Vagina (tissue), 2 donors: ENCODE measurements around the gene ZNF76. TPM values are rescaled to one million over a fixed set of nuclear protein-coding genes. Genes with fewer than 3 reads are reported as not detected.

Source experiments
- DNase-seq, 2 donors: peaks; one replicate each; pipeline ENCODE4 v3.0.0-alpha.2; 2017; ENCODE audit errors: extremely low spot score in 2 of 2
- H3K27ac ChIP-seq: fragments of 200-600 bp; sonication (generic); one replicate; pipeline ENCODE4 v1.5.1; 2019
- H3K27me3 ChIP-seq: fragments of 200-600 bp; sonication (generic); one replicate; pipeline ENCODE4 v1.5.1; 2019
- H3K36me3 ChIP-seq, 2 donors: fragments of 200-600 bp; sonication (generic); one replicate each; pipeline ENCODE4 v1.5.1; 2017 to 2019
- H3K4me1 ChIP-seq: fragments of 200-600 bp; sonication (generic); one replicate; pipeline ENCODE4 v1.5.1; 2019
- H3K4me3 ChIP-seq, 2 donors: fragments of 200-600 bp; sonication (generic); 1 replicate in 1 of 2; 2 replicates in 1 of 2; pipeline ENCODE4 v1.5.1; 2016 to 2019
- H3K9me3 ChIP-seq: fragments of 200-600 bp; sonication (generic); one replicate; pipeline ENCODE4 v1.5.1; 2019
- POLR2A ChIP-seq, 2 donors: fragments of 450-650 bp; IDR thresholded peaks; one replicate each; pipeline ENCODE4 v1.6.1; 2017; ENCODE audit warnings: antibody characterized with exemption in 2 of 2, mild to moderate bottlenecking in 2 of 2, moderate library complexity in 2 of 2
- POLR2AphosphoS5 ChIP-seq, 2 donors: sonication (generic); formaldehyde crosslinking; IDR thresholded peaks; one replicate each; pipeline ENCODE4 v1.9.0; 2017; ENCODE audit warnings: antibody characterized with exemption in 2 of 2, mild to moderate bottlenecking in 2 of 2, low read depth in 1 of 2; ENCODE audit not compliant: insufficient read depth in 1 of 2
- intact Hi-C: fragments of 100-400 bp; cut with DNase I; formaldehyde crosslinking; loops from one replicate; pipeline ENCODE4 v1.15.1; 2023
- total RNA-seq: library from RNA; depleted of rRNA; stranded (reverse); fragments of >200 nt; gene quantifications from one replicate; pipeline ENCODE4 v1.2.3, GENCODE V29; 2016
- TF ChIP-seq, protein P1 (sequence below), 3 experiments: fragments of 450-650 bp in 2 of 3; fragments of 200-600 bp in 1 of 3; sonication (generic) in 1 of 3; IDR thresholded peaks; one replicate each; pipeline ENCODE4 v1.5.1; 2017 to 2019; ENCODE audit warnings: antibody characterized with exemption in 3 of 3, mild to moderate bottlenecking in 2 of 3, moderate library complexity in 2 of 3

Gene ZNF76
- total RNA-seq, 1 donor from 2014 or later = 39.0 TPM

DNA sequence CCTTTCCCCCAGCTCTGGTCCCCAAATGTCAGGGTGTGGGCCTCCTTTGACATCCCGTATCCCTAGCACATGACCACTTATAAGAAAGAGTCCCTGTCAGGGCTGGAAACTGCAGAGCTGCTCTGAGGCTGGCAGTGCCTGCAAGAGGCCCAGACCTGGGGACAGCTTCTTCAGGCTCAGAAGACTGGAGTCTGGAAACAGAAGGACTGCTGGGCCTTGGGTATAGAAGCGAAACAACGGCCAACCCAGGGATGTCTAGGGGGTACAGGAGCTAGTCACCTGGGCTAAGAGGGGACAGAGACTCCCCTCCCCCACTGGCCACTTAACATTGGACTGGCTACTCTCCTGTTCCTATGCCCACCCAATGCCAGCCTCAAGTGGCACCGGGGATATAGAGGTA is 41.1 kb upstream of the ZNF76 start:
- peaks cover 12% of the 10 kb centered on the region for H3K4me1 ChIP-seq
- DNase-seq = no peak
- no peak overlapping the region for H3K4me3 ChIP-seq
- no peaks in the 10 kb centered on the region for H3K9me3 ChIP-seq
- intact Hi-C loops = no loop called here
- H3K27me3 ChIP-seq = no peaks in the 10 kb centered on the region
- no peaks in the 10 kb centered on the region for H3K36me3 ChIP-seq
- no peak overlapping the region for H3K27ac ChIP-seq
- TF ChIP-seq POLR2A (IDR thresholded peaks at IDR 0.05) (no peak), POLR2AphosphoS5 (IDR thresholded peaks at IDR 0.05; ENCODE audit: insufficient read depth in 1 of 2, low read depth in 1 of 2) (no peak)
- TF ChIP-seq, protein P1, sequence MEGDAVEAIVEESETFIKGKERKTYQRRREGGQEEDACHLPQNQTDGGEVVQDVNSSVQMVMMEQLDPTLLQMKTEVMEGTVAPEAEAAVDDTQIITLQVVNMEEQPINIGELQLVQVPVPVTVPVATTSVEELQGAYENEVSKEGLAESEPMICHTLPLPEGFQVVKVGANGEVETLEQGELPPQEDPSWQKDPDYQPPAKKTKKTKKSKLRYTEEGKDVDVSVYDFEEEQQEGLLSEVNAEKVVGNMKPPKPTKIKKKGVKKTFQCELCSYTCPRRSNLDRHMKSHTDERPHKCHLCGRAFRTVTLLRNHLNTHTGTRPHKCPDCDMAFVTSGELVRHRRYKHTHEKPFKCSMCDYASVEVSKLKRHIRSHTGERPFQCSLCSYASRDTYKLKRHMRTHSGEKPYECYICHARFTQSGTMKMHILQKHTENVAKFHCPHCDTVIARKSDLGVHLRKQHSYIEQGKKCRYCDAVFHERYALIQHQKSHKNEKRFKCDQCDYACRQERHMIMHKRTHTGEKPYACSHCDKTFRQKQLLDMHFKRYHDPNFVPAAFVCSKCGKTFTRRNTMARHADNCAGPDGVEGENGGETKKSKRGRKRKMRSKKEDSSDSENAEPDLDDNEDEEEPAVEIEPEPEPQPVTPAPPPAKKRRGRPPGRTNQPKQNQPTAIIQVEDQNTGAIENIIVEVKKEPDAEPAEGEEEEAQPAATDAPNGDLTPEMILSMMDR (IDR thresholded peaks at IDR 0.05) = no peak

DNA sequence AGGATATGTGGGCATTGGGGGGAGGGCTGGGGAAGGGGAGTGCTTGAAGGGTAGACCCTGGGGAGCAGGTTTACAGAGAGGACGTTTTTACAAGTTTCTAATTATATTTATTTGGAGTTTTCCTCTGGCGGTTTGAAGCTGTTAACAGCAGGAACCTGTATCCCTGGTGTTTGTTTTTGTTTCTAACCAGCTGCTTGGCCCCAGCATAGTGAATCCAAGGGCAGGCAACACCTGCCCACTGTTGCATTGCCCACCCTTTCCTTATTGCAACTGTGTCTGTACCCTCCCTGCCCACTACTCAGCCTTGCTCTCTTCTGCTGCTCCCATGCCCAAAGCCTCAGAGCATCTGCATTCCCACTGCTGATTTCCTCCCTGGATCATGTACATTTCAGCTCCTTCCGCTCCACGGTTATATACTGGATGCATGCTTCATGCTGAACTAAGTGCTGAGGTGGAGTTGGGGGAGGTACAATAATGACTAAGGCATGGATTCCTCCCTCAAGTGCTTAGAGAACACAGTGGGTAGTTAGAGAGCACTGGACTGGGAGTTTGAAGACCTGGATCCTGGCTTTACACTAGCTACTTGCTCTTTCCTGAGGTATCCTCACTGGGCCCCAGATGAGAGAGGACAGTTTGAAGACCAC is 39.7 kb upstream of the ZNF76 start:
- Histone ChIP-seq H3K27ac (no peak overlapping the region), H3K27me3 (no peaks in the 10 kb centered on the region), H3K9me3 (no peaks in the 10 kb centered on the region), H3K36me3 (no peaks in the 10 kb centered on the region), H3K4me1 (no peaks in the 10 kb centered on the region), H3K4me3 (no peak overlapping the region)
- DNase-seq = no peak
- intact Hi-C loops = no loop called here
- no peak for TF ChIP-seq POLR2A (IDR thresholded peaks at IDR 0.05)
- TF ChIP-seq POLR2AphosphoS5 (IDR thresholded peaks at IDR 0.05; ENCODE audit: insufficient read depth in 1 of 2, low read depth in 1 of 2) = no peak
- TF ChIP-seq, protein P1 (IDR thresholded peaks at IDR 0.05) = no peak

DNA sequence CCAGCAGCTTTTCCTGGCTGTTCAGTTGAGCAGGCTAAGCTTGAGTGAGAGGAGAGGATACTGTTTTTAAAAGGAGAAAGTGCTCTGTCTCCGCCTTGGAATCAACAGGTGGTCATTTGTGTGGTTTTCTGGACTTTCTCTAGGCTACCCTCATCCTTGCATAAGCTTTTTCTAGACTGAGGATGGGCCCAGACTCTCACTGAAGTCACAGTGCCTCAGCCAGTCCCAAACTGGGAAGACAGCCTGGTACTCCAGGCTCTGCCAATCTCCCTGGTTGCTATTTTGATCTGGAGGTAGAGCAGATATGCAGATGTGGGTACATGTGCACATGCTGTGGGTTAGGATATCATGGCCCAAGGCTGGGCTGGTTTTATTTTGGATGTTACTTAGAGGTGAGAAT is 38.8 kb upstream of the ZNF76 start:
- no peaks in the 10 kb centered on the region for H3K36me3 ChIP-seq
- no peaks in the 10 kb centered on the region for H3K27me3 ChIP-seq
- DNase-seq = no peak
- no peaks in the 10 kb centered on the region for H3K9me3 ChIP-seq
- intact Hi-C loops = no loop called here
- no peak overlapping the region for H3K4me3 ChIP-seq
- TF ChIP-seq, protein P1 (IDR thresholded peaks at IDR 0.05) = no peak
- TF ChIP-seq POLR2A (IDR thresholded peaks at IDR 0.05) = no peak
- no peaks in the 10 kb centered on the region for H3K4me1 ChIP-seq
- no peak overlapping the region for H3K27ac ChIP-seq

DNA sequence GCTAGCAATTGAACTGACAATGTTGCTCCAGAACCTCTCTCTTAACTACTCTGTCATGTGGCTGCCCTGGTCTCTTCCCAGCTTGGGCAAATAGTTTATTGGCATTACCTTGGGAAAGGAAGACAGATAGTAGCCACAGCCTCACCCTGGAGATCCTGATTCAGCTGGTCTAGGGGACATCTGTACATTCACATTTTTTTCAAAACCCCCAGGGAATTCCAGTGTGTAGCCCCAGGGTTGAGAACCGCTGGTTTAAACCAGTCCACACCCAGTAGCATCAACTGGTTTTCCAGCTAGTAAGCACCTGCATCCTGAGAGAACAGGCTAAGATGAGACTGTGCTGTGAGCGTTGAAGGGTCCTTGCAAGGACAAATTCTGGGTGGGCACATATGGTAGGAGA is 36.1 kb upstream of the ZNF76 start:
- intact Hi-C loops = no loop called here
- TF ChIP-seq POLR2A (IDR thresholded peaks at IDR 0.05) (no peak), POLR2AphosphoS5 (IDR thresholded peaks at IDR 0.05; ENCODE audit: insufficient read depth in 1 of 2, low read depth in 1 of 2) (no peak)
- TF ChIP-seq, protein P1 (IDR thresholded peaks at IDR 0.05) = no peak
- no peaks in the 10 kb centered on the region for H3K9me3 ChIP-seq
- DNase-seq = no peak
- no peaks in the 10 kb centered on the region for H3K36me3 ChIP-seq
- no peaks in the 10 kb centered on the region for H3K4me1 ChIP-seq
- H3K27ac ChIP-seq = no peak overlapping the region
- no peaks in the 10 kb centered on the region for H3K27me3 ChIP-seq
- H3K4me3 ChIP-seq = no peak overlapping the region

DNA sequence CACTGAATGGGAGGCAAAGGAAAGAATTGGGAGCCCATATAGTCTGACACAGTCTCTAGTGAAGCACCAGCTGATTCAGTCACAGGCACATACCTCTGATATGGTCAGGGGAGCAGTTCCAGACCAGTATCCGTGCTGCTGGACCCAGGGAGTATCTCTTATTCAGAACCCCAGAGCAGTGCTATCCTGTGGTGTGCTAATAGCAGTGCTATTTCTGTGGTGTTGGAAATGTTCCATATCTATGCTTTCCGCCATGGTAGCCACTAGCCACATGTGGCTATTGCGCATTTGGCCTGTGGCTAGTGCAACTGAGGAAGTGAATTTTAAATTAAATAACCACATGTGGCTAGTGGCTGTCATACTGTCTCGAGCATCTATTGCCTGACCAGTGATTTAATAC is 34.8 kb upstream of the ZNF76 start:
- no peak for TF ChIP-seq POLR2AphosphoS5 (IDR thresholded peaks at IDR 0.05; ENCODE audit: insufficient read depth in 1 of 2, low read depth in 1 of 2)
- no peak for TF ChIP-seq POLR2A (IDR thresholded peaks at IDR 0.05)
- TF ChIP-seq, protein P1 (IDR thresholded peaks at IDR 0.05) = no peak
- no peak overlapping the region for H3K4me3 ChIP-seq
- DNase-seq = no peak
- no peaks in the 10 kb centered on the region for H3K27me3 ChIP-seq
- no peaks in the 10 kb centered on the region for H3K9me3 ChIP-seq
- no peaks in the 10 kb centered on the region for H3K4me1 ChIP-seq
- H3K36me3 ChIP-seq = no peaks in the 10 kb centered on the region
- no peak overlapping the region for H3K27ac ChIP-seq
- intact Hi-C loops = no loop called here
